COLO668 (cell line): ENCODE results near the gene PPP1R3C.

Source experiments
- DNase-seq: peaks from one replicate; lab custom pipeline; 2025; ENCODE audit not compliant: unreplicated experiment; lab: John Stamatoyannopoulos, UW

PPP1R3C gene

DNA sequence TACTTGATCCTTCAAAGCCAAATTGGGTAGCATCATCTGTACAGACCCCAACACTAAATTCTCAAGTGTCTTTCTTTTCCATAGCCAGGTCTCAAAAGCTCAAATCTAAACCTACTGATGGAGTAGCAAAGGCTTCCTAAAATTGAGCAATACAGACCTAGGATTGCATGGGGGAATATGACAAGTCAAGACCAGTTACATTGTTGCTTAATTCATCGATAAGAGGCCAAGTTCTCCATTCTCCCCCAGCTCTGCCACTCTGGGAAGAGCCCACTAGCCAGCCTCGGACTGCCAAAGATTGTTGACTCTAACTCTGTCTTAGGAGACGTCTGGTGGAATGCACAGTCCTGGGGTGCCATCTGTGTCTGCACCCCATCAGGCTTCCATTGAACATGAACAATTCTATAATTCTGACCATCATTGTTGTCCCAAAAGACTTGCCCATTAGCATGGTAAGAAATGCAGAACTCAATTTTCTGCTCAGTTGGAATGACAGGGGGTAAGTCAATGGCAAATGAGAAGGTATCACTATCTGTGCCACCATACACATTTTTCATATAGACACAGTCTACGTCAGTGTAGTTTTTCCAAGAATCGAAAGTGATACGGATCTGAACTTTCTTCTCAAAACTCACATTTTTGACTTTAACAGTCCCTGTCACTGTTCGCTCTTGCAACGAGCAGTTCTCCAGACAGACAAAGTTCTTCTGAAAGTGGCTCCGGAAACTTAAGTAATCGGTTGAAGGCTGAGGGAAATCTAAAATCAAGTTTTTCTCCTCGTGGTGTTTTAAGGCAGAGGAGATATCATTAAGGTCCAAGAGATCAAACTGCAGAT lies 2.9 kb downstream of the PPP1R3C start:
- no peak for DNase-seq

DNA sequence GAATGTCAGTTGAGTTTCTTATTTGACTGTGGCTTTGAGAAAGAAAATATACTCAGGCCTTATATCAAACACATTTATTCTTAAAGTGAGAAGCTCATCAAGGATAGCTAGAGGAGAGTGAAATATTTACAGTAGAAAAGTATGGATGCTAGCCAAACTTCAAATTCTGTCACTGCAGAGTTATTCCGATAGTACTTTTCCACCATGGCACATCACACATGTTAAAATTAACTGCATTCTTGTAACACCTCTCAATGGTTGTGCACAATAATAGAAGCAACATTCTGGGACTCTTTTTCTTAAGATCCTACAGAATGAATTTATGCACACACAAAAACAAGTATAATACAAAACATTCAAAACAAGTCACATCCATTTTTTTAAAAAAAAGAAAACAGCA lies 4.5 kb downstream of the PPP1R3C start:
- no peak for DNase-seq

DNA sequence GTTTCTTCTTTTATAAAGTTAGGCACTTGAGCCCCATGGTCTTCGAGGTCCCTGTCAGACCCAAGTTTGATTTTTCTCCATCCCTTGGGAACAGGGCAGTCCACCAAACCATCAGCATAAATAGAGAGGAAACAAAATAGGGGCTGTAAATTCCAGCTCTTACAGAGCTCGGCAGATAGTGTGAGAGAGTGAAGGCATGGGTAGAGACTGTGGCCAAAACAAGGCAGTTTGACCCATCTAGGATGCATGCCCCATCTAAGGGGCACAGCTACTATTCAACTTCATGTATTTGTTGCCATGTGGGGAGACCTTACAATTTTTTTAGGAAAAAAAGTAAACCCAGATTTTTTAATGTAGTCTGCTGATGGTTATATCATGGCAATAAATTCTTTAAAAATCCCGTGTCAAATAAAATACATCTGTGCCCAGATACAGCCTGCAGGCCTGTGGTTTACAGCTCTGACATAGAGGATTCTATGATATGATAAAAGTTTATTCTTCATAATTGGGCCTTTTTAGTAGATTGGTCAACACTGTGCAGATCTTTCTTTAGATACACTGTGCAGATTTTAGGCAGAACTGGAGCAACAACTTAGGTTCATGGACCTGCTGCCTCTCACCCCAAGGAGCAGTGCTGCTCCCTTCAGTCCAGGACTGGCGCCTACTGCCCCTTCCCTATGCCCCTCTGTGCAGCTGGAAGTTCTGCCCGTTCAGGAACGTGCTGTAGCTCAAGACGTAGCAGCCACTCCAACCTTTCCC lies 5.3 kb downstream of the PPP1R3C start:
- DNase-seq, result no peak

DNA sequence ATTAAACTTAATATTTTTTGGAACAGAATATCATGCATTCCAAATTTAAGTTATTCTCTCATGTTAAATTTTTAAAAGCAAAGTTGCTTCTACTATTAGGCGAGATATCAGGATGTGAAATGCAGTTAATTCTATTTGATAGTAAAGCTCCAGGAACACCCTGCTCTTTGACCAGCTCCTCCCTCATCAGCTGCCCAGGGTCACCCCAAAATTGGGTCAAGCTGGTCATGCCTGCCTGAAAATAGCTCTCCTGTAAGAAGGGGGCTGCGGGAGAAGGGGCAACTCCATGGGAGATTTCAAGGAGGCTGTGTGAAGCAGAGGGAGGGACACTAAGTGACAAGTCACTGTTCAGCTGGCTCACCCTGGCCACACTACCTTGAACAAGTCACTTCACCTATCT lies 5.9 kb downstream of the PPP1R3C start:
- no peak for DNase-seq

DNA sequence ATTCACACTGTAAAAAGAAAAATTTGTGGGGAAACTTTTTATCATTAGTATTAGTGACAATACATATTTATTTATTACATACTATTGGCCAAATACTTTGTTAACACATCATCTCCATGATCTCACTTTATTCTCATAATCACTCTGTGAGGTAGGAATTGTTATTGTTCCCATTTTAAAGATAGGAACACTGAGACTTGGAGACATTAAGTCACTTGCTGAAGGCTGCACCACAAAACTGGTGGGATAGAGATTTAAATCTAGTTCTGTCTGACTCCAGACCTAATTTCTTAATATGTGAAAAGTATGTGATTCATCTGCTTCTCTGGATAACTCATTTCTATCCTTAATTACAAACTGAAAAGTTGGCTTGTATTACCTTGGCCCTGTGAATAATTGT lies 8.2 kb downstream of the PPP1R3C start:
- no peak for DNase-seq

DNA sequence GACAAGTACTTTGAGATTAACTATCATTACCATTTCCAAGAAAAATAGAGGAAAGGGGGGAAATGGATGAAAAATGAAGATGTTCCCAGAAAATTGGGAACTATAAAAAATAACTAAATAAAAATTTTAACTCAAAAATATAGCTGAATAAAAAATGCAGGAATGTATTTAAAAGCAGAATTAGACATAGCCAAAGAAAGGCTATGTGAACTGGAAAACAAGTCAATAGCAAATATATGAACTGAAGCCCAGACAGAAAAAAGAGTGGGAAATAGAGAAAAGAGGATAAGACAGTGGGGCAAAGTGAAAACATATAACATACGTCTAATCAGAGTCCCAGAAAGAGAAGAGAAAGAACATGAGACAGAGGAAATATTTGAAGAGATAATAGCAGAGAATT lies 10.3 kb downstream of the PPP1R3C start:
- no peak for DNase-seq

DNA sequence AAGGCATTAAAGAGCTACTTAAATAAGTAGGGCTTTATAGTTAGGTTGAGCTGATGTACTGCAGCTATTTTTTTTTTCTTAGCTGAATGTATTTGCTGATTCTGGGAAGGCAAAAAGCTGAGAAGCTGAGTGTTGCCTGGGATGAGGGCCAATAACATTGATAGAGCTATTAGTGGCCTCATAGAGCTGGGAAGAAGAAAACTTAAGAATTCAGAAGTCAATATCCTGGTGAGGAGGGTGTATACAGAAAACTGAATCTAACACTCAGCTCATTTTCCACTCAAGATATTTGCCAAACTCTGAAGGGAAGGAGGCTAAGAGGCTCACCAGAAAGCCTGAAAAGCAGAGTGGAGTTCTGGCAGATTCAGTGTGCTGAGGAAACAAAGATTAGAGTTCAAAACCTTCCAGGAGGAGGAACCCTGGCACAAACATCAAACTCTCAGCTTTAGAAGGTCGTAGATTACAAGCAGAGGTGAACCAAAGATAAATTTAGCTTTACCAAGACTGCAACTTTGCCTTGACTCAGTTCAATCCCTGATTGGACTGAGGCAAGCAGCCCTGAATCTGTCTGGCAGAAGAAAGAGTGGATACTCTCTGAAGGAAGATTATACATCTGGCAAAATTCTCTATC lies 11.3 kb downstream of the PPP1R3C start:
- DNase-seq, result no peak

DNA sequence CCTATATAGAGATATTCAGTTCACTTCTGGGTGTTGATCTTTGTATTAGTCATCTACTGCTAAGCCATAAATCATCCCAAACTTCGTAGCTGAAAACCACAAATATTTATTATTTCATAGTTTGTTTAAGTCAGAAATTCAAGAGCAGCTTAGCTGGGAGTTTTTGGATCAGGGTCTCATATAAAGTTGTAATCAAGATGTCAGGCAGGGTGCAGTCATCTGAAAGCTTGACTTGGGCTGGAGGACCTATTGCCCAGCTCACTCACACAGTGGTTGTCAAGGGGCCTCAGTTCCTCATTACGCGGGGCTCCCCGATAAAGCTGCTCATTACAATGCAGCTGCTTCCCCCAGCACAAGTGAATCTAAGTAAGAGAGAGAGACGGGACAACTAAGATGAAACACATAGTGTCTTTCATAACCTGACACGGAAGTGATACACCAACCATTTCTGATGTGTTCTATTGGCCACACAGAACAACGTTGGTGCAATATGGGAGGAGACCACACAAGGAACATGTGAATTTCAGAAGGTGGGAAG lies 15.7 kb downstream of the PPP1R3C start:
- DNase-seq, result no peak

DNA sequence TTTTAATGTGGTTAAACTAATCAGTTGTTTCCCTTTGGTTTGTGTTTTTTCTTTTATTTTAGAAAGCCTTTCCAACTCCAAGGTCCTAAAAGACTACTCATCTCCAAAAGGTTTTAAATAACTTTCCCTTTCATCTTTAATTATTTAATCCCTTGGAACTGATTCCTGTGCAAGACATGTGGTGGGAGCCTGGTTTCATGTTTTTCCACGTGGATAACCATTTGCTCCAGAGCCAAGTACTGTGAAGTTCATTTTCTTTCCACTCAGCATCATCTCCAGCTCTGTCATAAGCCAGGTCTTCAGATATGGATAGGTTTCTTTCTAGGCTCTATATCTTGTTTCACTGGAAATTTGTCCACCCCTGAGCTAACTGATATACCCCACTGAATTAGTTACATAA lies 16.7 kb downstream of the PPP1R3C start:
- DNase-seq, result no peak

DNA sequence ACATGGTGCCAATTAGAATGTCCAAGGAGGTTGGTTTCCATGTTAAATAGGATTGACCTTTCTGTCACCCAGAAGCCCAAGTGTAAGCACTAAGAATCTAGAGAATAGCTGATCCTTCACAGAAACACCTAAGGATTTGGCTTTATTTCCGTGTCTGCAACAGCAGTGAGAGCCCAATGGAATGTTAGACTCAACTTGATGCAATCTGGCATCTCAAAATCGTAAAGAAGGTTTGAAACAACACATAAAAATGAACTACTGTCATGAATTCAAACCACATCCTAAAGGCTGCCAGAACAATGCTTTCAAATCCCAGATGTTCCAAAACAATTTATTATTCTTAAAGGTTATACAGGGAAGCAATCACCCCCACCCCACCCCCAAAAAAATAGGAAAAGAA lies 18.6 kb downstream of the PPP1R3C start:
- no peak for DNase-seq

DNA sequence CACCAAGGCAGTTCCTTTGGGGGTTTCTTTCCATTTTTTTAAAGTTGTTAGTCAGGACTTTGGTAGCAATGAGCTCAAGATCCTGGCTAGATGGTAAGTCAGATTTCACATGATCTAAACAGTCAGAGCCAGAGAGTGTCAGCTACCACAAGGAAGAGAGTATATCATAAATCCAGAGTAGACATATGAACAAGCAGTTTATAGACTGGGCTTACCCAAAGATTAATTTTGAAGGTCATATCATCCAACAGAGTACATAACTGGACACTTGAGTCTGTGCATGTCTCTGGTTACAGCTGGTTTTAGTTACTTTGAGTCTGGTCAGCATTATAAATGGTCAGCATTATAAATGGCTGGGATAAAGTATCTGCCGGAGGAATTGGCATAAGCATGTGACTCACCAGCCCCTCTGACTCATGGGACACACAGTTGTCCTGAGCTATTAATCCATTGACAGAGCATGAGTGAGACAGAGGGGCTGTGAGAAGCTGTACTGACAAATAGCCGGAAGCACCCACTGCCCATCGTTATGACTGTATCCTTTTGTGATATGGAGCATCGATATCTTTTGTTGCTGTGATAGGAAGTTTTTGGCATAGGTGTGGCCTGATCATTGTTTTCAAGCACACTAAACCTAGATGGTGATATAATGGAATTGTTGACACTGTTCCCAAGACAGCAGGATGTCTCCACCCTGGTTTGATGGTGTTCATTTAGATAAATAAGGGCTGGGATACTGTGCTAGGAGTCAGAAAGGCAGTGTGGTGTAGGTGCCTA lies 19.3 kb downstream of the PPP1R3C start:
- peak; percentile 22 for DNase-seq

DNA sequence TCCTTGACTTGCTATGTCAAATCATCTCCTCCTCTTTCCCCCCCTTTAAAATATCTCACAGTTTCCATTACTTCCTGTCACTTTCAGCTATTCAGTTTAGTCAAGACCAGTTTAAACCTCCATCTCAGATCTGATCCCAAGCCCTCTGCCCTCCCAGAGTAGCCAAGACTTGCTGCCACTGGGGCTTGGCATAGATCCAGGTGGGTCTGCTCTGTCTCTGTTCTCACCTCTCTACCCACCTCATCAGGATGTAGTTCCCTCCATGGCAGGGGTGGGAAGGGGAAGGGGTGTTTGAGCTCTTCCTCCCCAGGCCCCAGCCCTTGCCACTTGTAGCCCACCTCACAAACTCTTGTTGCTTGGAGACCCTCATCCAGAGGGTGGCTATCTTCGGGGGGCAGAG lies 22.0 kb downstream of the PPP1R3C start:
- DNase-seq, result no peak

DNA sequence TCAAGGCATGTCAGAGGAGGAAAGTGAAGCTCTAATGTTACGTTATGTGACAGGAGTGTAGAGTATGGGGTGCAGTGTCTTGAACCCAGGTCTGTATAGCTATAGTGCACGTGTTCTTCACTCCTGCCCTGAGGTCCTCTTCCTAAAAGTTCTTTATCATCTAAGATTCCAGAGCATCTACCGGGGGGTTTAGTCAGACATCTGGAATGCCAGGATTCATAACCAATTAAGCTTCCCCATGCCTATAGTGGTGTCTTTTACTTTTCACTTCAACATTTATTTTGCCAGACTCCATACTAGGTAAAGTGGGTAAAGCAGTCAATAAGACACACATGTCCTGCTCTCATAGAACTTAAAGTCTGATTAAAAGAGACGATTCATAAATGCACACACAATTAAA lies 22.4 kb downstream of the PPP1R3C start:
- DNase-seq, result no peak

DNA sequence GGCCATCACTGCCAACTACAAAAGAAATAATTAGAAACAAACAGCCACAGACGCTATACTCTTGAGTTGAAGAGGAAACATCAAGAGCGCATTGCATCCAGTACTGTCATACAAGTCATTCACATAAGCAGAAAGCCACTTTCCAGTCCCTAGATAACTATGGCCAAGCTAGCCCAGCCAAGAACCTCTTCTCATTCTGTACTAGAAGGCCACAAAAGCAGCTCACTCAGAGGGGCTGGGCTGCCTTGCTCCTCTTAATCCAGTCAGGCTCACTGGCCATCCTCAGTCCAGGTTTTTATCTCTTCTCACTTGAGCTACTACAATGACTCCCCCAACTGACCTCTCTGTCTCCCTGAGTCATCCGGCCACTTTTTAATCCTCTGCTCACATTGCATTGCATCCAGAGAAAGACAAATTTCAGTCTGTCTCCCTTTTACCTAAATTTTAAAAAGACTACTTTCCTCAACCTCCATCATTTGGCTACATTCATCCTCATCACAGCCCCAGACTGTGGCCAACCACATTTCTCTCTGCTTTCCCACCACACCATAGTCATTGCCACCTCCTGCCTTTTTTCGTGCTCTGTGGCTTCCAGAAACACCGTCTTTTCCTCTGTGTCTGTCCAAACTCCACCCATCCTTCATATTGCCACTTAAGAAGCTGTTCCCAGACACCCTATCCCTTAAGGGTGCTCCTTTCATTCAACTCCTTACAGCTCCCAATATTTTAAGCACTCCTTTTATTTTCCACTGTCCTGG lies 25.0 kb downstream of the PPP1R3C start:
- DNase-seq, result no peak

DNA sequence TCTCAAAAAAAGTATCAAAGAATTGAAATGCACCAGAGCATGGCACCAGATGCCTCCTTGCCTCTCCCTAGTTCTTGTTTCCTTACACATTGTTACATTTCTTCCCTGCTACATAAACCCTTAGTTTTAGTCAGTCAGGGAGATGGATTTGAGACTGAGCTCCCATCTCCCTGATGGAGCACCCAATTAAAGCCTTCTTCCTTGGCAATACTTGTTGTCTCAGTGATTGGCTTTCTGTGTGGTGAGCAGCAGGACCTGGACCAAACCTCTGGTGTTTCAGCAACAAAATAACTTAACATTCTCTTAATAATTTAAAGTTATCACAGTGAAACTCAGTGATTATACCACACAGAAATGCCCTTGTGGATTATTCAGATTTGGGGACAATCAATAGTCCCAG lies 26.9 kb downstream of the PPP1R3C start:
- no peak for DNase-seq

DNA sequence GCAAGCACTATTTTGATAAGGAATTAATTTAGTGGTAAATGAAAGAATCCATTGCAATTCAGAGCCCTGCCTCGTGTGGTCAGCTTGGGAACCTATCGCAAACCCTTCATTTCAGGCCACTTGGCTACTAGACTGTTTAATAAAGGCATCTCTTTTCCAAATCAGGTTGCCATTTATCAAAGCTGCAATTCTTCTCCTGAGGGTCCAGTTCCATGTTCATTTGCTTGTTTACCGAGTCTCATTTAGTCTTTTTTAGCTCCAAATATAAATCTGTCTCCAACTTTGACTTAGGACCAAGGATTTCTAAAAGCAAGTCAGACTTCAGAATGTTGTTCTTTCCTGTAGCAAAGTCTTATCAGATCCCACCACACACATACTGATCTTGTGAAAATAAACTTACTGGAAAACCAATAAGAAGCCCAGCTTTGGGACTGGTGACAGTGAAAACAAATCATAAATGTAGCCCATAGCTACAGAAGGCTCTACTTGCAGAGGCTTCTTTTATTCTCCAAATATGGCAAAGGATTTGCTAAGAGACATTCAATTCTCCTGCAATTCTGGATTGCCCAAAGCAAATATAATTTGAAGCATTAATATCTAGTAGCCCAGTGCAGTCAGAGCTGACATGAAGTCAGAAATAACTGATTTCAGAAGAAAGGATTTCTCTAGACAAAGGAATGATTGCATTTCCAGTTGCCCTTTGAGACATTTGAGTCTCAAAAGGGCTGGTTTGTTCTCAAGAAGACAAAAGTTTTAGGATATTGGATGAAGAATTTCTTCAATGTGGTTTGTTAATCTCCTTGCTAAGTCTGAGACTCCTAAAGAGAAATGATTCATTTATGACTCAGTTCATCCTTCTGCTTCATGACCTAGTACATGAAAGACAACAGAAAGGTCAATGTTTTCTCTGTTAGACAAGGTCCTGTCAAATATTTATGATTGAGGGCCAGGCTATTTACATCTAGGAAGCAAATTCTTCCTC lies 28.0 kb downstream of the PPP1R3C start:
- no peak for DNase-seq

DNA sequence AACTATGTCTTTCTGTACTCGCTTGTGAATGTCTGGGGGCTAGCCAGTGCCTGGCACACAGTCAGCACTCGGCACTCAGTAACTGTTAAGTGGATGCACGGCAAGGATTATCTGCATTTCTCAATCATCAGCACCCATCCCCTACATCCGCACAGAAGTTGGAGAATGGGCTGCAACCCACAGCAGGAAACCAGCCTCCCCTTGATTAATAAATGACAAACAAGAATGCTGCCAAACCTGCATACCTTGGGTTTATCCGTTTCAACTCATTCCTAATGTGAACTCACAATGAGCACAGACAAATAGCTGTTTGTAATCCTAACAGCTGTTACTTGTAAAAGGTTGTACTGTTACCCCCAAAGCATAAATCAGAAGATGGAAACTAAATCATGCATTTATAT lies 28.9 kb downstream of the PPP1R3C start:
- DNase-seq, result no peak

DNA sequence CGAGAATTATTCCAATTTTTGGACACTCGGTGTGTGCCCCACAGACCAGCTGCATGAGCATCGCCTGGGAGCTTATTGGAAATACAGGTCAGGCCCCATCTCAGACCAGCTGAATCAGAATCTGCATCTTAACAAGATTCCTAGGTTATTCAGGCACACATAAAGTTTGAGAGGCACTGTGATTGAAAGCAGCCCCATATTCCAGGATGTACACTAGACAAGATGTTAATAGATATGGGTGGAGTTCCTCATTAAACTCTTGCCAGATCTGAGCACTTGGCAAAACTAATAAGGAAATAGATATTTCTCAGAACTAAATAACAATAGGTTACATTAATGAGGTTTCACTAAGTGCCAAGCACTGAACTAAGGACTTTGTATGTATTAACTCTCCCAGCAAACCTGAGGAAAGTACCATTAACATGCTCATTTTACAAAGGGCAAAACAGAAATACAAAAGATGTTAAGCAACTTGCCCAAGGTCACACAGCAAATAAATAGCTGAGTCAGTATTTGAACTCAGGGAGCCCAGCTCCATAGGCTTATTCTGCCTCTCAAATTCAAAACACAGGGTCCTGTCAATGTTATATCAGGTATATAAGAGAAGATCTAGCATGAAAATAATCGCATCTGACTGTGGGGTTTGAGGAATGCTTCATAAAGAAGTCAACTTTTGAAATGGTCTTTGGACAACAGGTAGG lies 29.9 kb downstream of the PPP1R3C start:
- DNase-seq, result no peak

DNA sequence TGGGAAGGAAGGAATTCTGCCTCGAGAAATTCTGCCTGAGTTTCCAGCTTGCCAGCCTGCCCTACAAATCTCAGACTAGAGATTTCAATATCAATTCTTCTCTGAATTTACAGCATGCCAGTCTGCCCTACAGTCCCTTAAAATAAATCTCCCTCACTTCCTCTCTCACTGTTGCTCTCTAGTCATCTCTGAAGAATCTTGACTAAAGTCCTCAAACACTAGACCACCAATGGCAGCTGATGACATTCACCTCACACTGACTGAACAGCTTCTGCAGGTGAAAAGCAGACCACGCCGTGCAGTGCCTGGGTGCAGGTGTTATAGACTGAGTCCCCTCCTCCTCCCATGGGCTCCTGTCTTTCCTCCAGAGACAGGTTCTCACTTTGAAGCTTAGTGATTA lies 30.4 kb downstream of the PPP1R3C start:
- no peak for DNase-seq
